ENCODE measurements around the gene SEC61A2.
"Not testable (repeated sequence)": the region's sequence is repeated elsewhere in the genome, so short reads cannot be mapped to it uniquely, and the experiment has no call there.

The SEC61A2 gene

DNA sequence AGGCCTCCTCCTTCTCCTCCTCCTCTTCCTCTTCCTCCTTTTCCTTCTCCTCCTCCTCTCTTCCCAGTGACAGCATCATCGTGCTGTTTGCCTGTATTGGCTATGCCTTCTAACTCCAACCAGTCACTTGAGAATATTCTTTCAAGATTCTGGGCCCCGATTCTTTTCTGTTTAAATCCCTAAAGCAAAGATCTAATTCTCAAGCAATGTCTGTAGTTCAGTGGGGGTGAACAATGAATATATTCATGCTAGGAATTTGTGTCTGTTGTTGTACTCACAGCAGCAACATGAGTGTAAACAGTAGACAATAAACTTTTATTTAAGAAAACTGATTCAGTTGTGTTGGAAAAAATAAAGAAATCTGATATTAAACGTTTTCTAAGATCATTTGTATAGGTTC lies 35.6 kb downstream of the SEC61A2 start:
- Histone ChIP-seq H3K9ac (ENCODE audit: insufficient read length) (no peak overlapping the region), H3K27ac (no peak overlapping the region), H3K4me3 (no peak overlapping the region), H3K36me3 (ENCODE audit: insufficient read depth, low read length) (peaks cover 9% of the 10 kb centered on the region; the same call in 1 of the 2 replicates), H3K9me3 (ENCODE audit: low read depth, low read length) (no peaks in the 10 kb centered on the region)
- TF ChIP-seq EZH2 (IDR thresholded peaks at IDR 0.05) (no peak), FOXP2 (optimal IDR thresholded peaks at IDR 0.05; ENCODE audit: control extremely low read depth, extremely low read length, insufficient read depth) (no peak), POLR2AphosphoS5 (IDR thresholded peaks at IDR 0.05; ENCODE audit: borderline replicate concordance, low read depth, low read length) (no peak)
- DNase-seq (ENCODE audit: low read depth, low spot score): no peak

DNA sequence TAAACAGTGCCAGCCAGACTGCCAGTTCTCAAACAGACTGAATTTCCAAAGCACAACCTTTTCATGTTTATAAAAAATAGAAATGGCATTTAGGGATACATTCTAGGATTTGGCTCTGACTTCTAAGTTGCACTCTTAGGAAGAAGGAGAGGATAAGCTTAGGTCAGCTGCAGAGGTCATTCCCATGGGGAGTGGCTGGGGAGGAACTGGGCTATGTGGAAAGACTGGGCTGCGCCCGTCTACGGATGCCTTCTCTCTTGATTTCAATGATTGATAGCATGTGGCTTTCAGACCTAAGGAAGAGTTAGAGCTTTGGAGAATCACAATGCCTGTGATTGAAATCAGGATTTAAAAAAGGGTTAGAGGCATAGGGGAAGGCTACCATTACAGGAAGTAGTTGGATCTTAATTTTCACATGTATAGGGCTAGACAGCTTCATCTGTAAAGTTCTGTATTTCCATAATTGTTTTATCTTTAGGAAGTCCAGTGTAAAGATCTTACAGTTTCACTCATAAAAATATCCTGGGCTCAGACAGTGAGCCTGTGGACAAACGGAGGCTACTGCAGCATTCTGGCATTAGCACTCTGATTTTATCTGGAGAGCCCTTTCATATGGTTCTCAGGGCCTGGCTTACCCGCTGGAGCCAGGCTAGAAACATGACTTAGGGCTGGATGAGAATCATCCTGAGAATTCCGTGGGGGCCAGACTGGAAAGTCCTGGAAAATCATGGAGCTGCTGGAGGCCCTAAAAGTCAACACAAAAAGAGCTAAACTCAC lies 36.7 kb downstream of the SEC61A2 start:
- Histone ChIP-seq H3K9ac (ENCODE audit: insufficient read length) (no peak overlapping the region), H3K27ac (no peak overlapping the region), H3K36me3 (ENCODE audit: insufficient read depth, low read length) (peaks cover 19% of the 10 kb centered on the region; the same call in 1 of the 2 replicates), H3K9me3 (ENCODE audit: low read depth, low read length) (no peaks in the 10 kb centered on the region), H3K4me3 (no peak overlapping the region)
- DNase-seq (ENCODE audit: low read depth, low spot score): no peak
- TF ChIP-seq EZH2 (IDR thresholded peaks at IDR 0.05): no peak
- TF ChIP-seq FOXP2 (optimal IDR thresholded peaks at IDR 0.05; ENCODE audit: control extremely low read depth, extremely low read length, insufficient read depth): no peak
- TF ChIP-seq POLR2AphosphoS5 (IDR thresholded peaks at IDR 0.05; ENCODE audit: borderline replicate concordance, low read depth, low read length): no peak

DNA sequence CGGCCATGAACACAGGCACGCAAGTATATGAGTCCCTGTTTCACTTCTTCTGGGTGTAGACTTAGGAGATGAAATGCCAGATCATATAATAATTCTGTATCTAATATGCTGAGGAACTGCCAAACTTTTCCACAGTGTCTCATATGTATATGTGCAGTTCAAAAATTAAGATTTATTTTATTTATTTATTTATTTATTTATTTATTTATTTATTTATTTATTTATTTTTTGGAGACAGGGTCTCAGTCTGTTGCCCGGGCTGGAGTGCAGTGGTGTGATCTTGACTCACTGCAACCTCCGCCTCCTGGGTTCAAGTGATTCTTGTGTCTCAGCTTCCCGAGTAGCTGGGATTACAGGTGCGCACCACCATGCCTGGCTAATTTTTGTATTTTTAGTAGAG lies 42.0 kb downstream of the SEC61A2 start:
- not testable (repeated sequence) for H3K9ac ChIP-seq (ENCODE audit: insufficient read length); H3K9me3 ChIP-seq (ENCODE audit: low read depth, low read length); H3K4me3 ChIP-seq; H3K27ac ChIP-seq; DNase-seq (ENCODE audit: low read depth, low spot score)
- H3K36me3 ChIP-seq (ENCODE audit: insufficient read depth, low read length): peaks cover 25% of the 10 kb centered on the region; the same call in 1 of the 2 replicates

- Histone ChIP-seq H3K9me3 (ENCODE audit: low read depth, low read length) (no peaks in the 10 kb centered on the region), H3K27ac (no peak overlapping the region), H3K4me3 (no peak overlapping the region), H3K9ac (ENCODE audit: insufficient read length) (no peak overlapping the region), H3K36me3 (ENCODE audit: insufficient read depth, low read length) (peaks cover 14% of the 10 kb centered on the region; the same call in 1 of the 2 replicates)
- DNase-seq (ENCODE audit: low read depth, low spot score): no peak
- TF ChIP-seq POLR2AphosphoS5 (IDR thresholded peaks at IDR 0.05; ENCODE audit: borderline replicate concordance, low read depth, low read length) (no peak), FOXP2 (optimal IDR thresholded peaks at IDR 0.05; ENCODE audit: control extremely low read depth, extremely low read length, insufficient read depth) (no peak), EZH2 (IDR thresholded peaks at IDR 0.05) (no peak)
These were observed 48.2 kb downstream of the SEC61A2 start for GRCh38 chr10:12177642-12178041.

GRCh38 chr10:12179606-12180170 lies 50.2 kb downstream of the SEC61A2 start:
- peaks cover 11% of the 10 kb centered on the region; the same call in 1 of the 2 replicates for H3K36me3 ChIP-seq (ENCODE audit: insufficient read depth, low read length)
- H3K9ac ChIP-seq (ENCODE audit: insufficient read length): no peak overlapping the region
- H3K9me3 ChIP-seq (ENCODE audit: low read depth, low read length): no peaks in the 10 kb centered on the region
- no peak overlapping the region for H3K4me3 ChIP-seq
- no peak overlapping the region for H3K27ac ChIP-seq
- TF ChIP-seq FOXP2 (optimal IDR thresholded peaks at IDR 0.05; ENCODE audit: control extremely low read depth, extremely low read length, insufficient read depth) (no peak), POLR2AphosphoS5 (IDR thresholded peaks at IDR 0.05; ENCODE audit: borderline replicate concordance, low read depth, low read length) (no peak), EZH2 (IDR thresholded peaks at IDR 0.05) (no peak)
- no peak for DNase-seq (ENCODE audit: low read depth, low spot score)

GRCh38 chr10:12180221-12180974 lies 50.9 kb downstream of the SEC61A2 start:
- H3K9ac ChIP-seq (ENCODE audit: insufficient read length): no peak overlapping the region
- DNase-seq (ENCODE audit: low read depth, low spot score): no peak
- peaks cover 15% of the 10 kb centered on the region; the same call in 1 of the 2 replicates for H3K36me3 ChIP-seq (ENCODE audit: insufficient read depth, low read length)
- no peak overlapping the region for H3K27ac ChIP-seq
- H3K9me3 ChIP-seq (ENCODE audit: low read depth, low read length): no peaks in the 10 kb centered on the region
- H3K4me3 ChIP-seq: no peak overlapping the region
- no peak for TF ChIP-seq FOXP2 (optimal IDR thresholded peaks at IDR 0.05; ENCODE audit: control extremely low read depth, extremely low read length, insufficient read depth)
- TF ChIP-seq EZH2 (IDR thresholded peaks at IDR 0.05): no peak
- no peak for TF ChIP-seq POLR2AphosphoS5 (IDR thresholded peaks at IDR 0.05; ENCODE audit: borderline replicate concordance, low read depth, low read length)

DNA sequence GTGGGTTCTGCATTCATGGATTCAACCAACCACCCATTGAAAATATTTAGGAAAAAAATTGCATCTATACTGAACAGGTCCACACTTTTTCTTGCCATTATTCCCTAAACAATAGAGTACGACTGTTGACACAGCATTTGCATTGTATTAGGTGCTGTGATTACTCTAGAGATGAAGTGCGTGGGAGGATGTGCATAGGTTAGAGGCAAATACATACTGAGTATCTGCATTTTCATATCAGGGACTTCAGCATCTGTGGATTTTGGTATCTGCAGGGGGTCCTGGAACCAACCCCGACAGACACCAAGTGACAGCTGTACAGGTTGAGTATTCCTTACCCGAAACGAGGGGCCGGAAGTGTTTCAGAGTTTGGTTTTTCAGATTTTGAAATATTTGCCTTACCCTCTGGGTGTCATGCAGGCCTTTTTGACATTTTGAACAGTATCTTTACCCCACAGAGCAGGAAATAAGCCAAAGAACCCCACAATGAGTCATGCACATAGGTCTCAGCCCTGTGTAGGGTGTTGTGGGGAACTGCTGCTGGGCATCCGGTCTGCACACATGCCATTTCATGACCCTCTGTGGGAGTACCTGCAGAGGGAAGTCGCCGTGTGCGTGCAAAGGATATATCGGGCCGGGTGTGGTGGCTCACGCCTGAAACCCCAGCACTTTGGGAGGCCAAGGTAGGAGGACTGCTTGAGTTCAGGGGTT lies 51.7 kb downstream of the SEC61A2 start:
- no peak overlapping the region for H3K4me3 ChIP-seq
- no peak overlapping the region for H3K27ac ChIP-seq
- no peak overlapping the region for H3K9ac ChIP-seq (ENCODE audit: insufficient read length)
- TF ChIP-seq POLR2AphosphoS5 (IDR thresholded peaks at IDR 0.05; ENCODE audit: borderline replicate concordance, low read depth, low read length) (no peak), FOXP2 (optimal IDR thresholded peaks at IDR 0.05; ENCODE audit: control extremely low read depth, extremely low read length, insufficient read depth) (no peak), EZH2 (IDR thresholded peaks at IDR 0.05) (no peak)
- H3K9me3 ChIP-seq (ENCODE audit: low read depth, low read length): no peaks in the 10 kb centered on the region
- no peak for DNase-seq (ENCODE audit: low read depth, low spot score)
- H3K36me3 ChIP-seq (ENCODE audit: insufficient read depth, low read length): peaks cover 21% of the 10 kb centered on the region; the same call in 1 of the 2 replicates

DNA sequence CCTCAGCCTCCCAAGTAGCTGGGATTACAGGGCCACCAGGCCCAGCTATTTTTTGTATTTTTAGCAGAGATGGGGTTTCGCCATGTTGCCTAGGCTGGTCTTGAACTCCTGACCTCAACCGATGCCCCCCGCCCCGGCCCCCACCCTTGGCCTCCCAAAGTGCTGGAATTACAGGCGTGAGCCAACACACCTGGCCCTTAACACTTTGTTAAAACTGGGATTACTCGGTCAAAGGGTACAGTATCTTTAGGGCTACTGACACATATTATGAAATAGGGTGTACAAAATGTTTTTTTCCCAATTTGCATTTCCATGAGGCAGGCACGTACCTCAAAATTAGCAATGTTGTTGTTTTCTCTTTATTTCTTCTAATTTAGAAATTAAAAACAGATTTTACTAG lies 54.7 kb downstream of the SEC61A2 start:
- H3K4me3 ChIP-seq: no peak overlapping the region
- DNase-seq (ENCODE audit: low read depth, low spot score): no peak
- TF ChIP-seq FOXP2 (optimal IDR thresholded peaks at IDR 0.05; ENCODE audit: control extremely low read depth, extremely low read length, insufficient read depth): no peak
- no peak for TF ChIP-seq POLR2AphosphoS5 (IDR thresholded peaks at IDR 0.05; ENCODE audit: borderline replicate concordance, low read depth, low read length)
- no peak for TF ChIP-seq EZH2 (IDR thresholded peaks at IDR 0.05)
- peaks cover 12% of the 10 kb centered on the region; the same call in 1 of the 2 replicates for H3K36me3 ChIP-seq (ENCODE audit: insufficient read depth, low read length)
- H3K9me3 ChIP-seq (ENCODE audit: low read depth, low read length): no peaks in the 10 kb centered on the region
- H3K9ac ChIP-seq (ENCODE audit: insufficient read length): no peak overlapping the region
- H3K27ac ChIP-seq: no peak overlapping the region
